Suppressor macrophage (primary cell): ENCODE measurements around the gene CFAP45.

Experiments
- DNase-seq, 4 experiments: peaks; one replicate each; pipeline ENCODE4 v3.0.0-alpha.2; 2020 to 2022

The CFAP45 gene

DNA sequence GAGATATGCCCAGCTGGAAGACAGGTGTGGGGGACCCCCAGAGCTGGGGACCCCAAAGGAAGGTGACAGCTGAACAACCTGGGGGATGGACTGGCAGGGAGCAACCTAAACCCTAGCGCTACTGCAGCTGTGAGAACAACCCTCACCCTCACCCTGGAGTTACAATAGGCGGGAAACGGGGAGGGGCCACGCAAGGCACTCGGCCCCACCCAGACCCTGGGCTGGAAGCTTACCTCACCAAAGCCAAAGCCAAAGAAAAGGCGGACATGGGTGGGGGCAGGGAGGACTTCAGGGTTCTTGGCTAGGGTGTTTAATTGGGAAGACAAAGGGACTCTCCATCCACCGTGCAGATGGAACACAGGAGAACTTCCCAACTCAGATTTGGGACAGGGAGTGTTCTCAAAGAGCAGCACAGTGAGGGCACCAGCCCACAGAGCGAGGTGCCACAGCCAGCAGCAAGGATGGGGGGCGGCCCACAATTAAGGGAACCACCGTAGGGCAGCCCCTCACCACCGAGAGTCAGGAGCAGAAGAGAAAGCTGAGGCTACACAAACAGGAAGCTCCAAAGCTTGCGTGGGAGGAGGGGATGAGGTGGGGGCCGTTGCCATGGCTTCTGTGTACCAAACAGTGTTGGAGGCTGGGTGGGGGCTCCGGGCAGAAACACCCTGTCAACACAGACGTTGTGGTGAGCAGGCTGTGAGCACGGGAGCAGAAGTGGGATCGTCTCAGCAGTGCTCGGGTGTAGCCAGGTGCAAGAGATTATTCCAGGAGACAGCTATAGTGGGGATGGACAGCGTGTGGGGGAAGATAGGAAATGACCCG lies 23.4 kb upstream of the CFAP45 start:
- peak; percentile 88 to 97 (median 94) for DNase-seq

DNA sequence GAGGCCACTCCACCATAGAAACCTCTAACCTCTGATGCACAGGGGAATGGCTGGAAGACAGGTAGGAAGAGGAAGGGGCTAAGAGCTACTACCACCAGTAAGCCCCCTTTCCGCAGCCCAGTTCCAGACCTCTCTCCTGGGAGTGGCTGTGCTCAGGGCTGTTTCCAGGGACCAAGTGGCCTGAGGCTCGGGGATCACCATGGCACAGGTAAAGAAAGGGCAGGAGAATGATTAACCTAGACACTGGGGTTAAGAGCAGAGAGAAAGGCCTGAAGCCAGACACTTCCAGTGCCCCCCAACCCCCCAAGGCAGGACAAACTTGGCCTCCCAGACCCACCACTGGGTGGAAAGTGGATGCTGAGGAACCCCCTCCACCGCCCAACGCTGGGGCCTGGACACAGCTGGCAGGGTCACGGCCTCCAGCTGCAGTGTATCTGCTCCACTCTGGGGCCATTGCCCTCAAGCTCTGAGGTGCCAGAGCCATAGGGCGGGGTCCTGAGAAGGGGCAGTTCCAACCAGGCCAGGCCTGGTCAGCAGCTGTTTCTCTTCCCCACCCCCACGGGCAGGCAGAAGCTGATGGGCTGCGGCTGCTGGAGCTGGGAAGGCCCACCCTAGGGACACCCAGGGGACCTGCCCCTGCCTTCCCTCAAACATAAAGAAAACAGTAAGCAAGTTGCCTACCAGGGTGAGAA lies 22.7 kb upstream of the CFAP45 start:
- peak in 1 of 4 experiments; percentile 21 for DNase-seq

DNA sequence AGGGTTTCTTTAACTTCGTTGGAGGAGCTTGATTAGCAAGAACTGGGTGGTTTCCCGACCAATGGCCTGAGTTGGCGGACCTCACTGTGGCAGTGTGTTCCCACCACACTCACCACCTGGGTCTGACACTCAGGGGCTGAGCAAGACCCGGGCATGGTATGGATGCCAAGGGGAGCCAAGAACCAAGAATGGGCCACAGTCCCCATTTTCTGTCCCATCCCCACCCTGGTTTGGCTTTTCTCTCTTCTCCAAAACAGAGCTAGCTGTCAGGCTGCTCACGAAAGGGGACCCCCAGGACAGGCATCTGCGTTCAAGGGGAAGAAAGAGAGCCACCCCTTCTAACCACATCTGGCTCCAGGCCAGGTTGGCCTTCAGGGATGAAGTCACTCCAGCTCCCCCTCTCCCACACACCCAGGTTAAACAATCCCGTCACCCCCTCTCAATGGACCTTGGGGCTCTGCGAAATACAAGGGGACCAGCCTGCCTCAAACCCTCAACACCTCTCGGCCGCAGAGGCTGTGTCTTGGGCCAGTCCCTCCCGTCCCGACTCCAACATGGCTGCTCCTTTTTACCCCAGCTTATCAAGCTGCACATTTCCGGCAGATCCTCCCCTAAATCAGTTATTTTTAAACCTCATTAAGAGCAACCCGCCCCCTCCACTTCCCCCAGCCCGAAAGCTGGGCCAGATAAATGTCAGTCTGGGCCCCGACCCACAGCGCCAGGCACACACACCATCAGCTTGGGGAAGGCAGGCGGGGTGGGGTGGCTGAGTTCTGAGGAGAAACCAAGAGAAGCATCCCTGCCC lies 21.9 kb upstream of the CFAP45 start:
- peak; percentile 27 to 56 (median 38) for DNase-seq

DNA sequence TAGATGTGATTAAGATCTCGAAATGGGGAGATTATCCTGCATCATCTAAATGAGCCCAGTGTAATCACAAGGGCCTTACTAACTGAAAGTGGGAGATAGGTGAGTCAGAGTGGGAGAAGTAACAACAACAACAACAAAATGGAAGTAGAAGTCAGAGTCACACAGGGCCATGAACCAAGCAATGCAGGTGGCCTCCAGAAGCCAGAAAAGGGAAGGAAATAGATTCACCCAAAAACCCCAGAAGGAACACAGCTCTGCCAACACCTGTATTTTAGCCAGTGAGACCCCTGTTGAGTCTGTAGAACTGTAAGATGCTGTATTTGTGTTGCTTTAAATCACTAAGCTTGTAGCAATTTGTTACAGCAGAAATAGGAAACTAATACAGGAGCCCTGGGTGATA lies 21.3 kb upstream of the CFAP45 start:
- peak; percentile 18 to 65 (median 37) for DNase-seq

DNA sequence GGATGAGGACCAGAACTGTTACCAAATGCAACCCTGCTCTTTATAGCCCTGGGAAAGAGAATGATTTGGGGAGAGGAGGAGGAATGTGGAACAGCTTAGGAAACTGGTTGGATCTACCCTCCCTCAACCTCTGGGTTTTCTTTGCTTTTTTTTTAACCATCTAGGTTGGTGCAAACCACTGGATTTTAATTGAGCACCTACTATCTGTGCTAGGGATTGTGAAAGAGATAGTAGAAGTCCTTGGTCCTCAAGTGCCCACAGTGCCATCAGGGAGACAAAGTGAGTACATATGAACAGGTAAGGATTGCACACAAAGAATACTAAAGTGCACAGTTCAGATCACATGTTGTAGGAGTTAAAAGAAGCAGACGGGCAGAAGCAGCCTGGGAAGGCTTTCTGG lies 20.7 kb upstream of the CFAP45 start:
- no peak for DNase-seq

DNA sequence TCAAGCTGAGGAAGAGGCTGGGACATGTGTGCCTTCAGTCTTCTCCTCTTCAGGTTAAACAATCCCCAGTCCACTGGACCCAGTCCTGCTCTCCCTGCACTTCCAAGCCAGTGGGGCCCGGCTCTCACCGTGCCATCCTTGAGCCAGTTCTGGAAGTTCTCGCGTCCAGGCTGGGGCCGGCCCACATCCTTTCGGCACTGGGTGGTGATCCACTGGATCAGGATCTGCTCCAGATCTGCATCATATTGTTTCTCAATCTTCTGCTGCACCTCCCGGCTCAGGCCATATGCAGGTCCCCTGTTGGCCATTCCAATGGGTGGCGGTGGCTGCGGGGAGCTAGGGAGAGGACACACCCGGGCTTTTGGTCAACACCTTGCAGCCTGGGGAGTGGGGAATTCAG lies 20.2 kb upstream of the CFAP45 start:
- DNase-seq = no peak

DNA sequence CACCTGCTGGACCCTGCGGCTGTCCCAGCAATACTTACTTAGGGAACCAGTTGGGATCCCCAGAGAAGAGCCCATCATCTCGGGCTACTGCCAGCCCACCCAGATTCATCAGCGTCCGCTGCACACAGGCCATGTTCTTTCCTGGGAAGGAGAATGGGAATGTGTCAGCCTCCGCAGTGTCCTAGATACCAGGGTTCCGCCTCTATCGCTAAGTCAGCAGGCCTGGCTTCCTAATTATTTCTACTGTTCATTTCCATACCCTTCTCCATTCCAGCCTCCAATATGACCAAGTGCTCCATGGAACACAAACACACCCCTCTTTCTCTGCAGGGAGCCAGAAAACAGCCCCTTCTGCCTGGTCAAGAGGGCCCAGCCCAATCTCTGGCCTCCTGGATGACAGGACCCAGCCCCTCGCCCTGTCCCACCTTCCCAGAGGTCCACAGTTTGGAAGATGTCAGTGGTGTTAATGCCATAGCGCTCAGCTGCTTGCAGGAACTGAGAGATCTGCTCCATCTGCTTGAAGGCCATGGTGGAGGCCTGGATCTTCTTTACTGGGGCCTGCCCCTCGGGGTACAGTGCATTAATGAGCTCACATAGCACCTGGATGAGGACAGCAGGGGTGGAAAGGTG lies 19.4 kb upstream of the CFAP45 start:
- no peak for DNase-seq

DNA sequence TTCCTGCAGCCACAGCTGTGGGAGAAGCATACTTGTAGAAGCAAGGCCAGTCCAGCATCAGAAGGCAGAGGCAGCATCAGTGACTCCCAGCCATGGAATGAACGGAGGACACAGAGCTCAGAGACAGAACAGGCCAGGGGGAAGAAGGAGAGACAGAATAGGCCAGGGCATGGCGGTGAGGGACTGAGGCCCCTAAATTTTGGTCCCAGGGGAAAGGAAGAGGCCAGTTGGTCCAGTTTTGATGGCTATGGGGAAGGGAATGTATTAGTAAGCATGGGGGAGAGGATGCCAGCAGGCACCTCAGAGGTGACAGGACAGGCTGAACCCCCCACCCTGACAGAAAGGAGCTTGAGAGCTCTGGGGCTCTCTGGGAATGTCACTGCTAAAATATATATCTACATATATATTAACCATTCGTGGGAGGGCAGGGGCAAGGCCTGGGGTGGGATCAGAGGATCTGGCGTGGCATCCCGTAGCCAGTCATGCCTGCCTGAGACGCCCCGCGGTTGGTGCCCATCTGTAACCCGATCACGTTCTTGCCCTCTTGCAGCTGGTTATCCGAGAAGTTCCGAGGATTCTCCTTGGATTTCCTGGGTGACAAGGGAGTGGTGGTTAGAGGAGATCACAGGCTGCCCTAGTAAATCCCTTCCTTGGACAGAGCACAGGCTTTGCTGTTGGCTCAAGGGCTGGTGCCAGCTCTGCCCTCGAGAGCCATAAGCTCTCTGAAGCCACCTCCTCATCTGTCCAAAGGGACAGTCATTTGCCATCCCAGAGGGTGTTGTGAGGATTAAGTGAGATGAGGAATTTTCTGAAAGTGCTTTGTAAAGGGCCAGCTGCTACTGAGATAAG lies 18.6 kb upstream of the CFAP45 start:
- DNase-seq = no peak

DNA sequence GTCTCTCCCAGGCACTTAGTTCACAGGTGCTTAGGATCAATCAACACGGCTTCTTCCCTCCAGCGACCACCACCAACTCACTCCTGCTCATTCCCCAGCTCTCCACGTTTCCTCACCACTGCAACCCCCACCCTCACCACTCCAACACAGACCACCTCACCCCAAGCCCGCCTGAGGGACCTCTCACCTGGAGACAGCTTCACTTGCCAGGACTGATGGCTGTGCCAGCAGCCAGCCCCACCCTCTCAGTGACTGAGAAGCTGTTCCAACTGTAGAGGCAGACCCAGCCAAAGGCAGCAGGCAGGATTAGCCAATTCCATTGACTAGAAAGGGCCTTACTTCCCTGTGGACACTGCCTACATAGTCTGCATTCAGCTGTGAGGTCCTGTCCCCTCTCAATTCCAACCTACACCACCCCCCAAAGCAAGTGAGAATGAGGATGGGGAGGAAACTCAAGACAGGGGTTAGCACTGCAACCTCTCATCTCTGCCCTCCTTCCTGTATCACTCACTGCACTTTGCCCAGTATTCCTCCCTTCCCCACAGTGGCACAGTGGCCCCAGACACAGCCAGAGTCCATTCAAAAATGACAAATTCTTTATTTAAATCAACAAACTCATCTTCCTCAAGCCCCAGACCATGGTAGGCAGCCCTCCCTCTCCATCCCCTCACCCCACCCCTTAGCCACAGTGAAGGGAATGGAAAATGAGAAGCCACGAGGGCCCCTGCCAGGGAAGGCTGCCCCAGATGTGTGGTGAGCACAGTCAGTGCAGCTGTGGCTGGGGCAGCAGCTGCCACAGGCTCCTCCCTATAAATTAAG lies 17.8 kb upstream of the CFAP45 start:
- no peak for DNase-seq

DNA sequence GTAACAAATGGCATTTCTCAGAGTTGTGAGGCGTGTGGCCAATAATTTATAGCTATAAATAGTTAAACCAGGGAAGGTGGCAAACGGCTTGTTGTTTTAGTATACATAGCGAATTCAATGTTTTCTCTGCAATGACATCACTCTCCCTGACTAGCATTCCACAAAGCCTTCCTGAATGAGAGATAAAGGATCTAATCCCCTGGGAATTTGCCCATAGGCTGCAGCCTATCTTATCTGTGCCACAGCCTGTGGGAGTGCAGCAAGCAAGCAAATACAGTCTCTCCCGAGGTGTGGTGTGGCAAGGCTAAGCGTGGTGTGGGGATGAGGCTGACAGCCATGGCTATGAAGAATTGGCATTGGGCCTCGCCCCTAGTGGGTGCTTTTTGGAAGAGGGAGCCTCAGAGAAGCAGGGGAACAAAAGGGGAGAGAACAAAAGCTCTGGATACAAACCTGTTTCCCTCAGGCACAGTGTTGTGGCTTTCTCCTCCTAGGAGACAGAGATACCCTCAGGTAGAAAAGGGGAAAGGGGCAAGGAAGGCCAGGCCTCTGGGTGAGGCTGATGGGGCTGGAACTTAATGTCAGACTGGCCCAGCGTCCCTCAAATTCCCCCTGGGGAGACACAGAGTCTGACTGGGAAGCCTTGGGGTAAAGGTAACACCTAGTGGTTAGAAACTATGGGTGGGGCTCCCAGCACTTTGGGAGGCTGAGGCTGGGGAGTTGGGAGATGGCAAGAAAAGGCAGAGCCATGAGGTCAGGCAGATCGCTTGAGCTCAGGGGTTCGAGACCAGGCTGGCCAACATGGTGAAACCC lies 16.5 kb upstream of the CFAP45 start:
- DNase-seq = no peak

DNA sequence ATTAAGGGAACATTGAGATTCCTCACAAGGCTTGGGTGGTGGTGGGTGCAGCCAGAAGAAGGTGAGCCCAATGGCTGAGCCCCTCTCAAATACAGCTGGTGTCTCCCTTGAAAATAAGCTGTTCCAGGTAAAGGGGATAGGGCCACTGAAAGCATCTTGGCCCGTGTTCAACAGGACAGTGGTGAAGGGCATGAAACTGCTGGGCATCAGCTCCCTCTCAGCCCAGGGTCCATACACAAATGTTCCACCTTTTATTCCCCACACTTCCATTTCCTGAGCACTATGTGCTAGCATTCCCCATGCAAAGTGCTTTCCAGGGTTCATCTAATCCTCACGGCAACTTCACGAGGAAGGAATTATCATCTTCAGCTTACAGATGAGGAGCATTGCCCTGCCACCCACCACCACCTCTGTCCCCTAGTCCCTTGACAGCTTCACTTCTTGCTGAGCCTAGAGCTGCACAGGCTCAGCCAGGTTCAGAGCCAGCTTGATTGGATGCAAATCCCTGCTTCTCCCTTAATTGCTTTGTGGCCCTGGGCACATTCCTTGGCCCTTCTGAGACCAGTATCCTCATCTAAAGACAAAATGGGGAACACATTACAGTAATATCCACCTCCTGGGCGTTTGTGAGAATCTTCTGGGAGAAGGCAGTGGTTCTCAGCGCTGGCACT lies 15.7 kb upstream of the CFAP45 start:
- no peak for DNase-seq

DNA sequence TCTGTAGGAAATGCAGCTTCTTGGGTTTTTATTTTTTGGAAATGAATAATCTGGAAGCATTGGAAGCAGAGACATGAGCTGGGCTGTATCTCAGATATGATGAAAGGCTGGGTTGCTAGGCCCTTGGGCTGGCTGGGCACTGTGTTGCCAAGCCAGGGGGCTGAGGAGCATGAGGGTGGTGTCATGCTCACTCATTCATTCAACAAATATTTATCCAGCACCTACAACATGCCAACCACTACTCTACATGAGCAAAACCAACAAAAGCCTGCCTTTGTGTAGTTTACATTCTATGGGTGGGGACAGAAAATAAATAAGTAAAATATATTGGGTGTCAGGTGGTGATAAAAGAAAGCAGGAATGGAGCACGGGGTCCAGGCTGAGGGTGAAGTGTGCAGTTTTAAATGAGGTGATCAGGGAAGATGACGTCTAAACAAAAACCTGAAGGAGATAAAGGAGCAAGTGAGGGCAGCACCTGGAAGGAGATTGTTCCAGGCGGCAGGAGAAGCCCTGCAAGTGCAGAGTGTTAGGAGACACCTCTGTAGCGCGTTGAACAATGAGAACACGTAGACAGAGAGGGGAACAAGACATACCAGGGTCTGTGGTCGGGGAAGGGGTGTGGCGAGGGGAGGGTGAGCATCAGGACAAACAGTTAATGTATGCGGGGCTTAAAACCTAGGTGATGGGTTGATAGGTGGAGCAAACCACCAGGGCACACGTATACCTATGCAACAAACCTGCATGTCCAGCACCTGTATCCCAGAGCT lies 14.5 kb upstream of the CFAP45 start:
- no peak for DNase-seq

DNA sequence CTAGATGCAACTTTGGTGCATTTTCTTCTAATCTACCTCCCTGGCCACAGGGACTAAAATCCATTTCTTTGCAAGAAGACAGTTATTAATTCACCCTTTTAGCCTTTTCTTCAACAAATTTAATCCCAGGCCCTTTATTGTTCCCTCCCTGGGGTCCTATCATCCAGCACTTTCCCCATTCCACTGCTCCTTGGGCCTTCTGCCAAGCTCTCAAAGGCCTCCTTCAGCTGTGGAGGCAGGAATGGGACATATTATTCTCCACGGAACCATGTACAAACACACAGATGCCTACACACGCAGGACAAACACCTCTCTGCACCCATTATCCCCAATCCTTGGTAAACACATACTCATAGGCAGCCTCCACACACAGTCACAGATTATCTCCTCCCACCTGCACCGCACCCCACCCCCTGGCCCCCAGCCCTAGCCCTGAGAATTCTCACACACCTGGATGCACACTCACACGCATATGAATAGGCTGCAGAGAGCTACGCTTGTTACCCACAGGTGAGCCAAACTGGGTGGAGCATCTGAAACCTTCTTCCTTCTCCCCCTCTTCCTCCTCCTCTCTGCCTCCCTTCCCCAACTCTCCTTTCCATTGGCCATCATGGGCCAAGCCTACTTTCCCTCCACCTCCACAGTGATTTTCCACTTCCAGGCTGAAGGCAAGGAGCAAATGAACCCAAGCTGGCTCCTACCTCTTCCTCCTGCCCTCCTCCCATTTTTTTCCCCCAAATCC lies 13.7 kb upstream of the CFAP45 start:
- no peak for DNase-seq

DNA sequence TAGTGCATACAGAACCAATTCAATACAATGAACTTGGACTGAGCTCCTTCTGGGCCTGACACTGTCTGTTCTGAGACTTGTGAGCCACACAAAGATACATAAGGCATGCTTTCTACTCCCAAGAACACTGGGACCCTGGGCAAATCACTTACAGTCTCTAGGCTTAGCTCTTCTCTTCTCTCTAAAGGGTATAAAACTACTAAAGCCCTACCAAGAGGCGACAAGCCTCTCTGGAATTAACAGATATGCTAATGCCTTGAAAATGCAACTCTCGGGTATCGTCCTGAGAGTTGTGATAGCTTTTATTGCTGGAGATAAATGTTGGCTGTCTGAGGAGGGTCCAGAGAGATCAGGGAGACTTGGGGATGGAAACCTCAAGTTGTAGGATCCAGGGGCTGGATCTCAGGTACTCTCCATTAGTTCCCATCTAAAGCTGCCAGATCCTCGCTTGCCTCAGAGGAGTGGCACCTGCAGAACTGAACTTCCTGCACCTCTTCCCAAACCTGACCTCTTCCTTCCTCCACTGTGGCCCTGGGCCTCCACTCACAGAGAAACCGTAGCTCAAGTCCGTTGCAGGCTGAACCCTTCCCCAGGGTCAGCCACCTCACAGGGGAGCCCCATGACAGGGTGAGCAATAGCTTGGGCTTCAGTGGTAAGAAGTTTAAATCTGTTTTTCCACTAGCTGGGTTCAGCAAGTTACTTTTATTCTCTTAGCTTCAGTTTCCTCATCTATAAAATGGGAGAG lies 11.5 kb upstream of the CFAP45 start:
- DNase-seq = peak; percentile 25 to 61 (median 50)

DNA sequence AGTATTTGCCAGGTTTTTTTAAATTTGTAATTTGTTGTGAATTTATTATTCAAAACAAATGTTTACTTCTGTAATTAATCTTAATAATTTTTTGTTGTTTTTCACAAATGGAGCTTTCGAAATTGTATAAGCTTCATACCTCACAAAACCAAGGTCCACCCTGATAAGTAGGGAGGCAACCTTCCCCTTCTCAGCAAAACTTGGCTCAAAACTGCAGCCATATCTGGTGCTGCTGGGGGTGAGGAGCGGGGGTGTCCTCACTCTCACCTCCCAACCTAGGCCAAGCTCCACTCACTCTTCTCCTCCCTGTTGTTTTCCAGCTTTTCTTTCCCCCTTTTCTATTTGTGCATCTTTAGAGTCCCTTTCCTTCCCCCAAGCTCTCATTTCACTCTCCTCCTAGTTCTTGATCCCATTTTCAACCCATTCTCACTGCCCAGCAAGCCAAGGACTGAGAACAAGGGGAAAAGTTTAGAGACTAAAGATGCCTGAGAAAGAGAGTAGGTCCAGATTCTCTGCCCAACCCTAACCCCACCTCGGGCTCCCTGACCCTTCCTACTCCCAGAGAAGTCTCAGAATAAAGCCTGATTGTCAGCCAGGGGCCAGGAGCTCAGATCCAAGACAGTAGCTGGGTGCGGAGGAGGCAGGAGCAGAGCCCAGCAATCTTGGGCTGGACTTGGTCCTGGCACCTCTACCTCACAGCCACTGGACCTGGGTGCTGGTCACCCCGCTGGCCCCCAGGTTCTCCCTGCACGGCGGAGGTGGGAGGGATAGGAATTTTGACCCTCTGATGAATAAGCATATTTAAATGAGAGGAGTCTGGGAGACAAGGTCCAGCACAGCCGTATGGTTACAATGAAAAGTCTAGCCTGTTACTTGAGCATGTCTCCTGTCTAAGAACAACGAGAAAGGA lies 8.3 kb upstream of the CFAP45 start:
- DNase-seq = no peak

DNA sequence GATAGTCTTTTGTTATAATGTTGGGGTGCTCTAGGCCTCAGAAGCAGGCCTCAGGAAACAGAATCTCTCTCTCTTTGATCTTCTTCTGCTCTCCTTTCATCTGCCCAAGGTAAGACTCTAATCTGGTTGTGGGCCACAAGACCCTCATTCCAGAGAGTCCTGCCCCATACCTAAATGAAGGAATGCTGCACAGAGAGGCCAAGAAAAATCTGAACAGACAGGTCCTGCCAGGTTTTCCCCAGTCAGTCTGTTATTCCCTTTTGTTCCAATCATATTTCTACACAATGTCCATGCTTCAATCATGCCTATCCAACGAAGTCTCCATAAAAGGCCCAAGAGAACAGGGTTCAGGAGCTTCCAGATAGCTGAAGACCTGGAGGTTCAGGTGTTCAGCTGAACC lies 7.0 kb upstream of the CFAP45 start:
- no peak for DNase-seq
